GM23338 (cell line): ENCODE results near the gene MRTFA. TPM values are rescaled to one million over a fixed set of nuclear protein-coding genes. Genes with fewer than 3 reads are reported as not detected.

Experiments used
- ATAC-seq: fragments of 200-7000 bp; cut with Tn5 transposase; 3 replicates; pipeline ENCODE4 v1.9.1; 2020
- DNase-seq: peaks from one replicate; pipeline ENCODE4 v3.0.0-alpha.2; 2015; ENCODE audit warnings: low spot score
- H2AFZ ChIP-seq: fragments of 200-600 bp; sonication (generic); 2 replicates; pipeline ENCODE4 v1.8.0; 2016; ENCODE audit warnings: antibody characterized with exemption, mild to moderate bottlenecking, moderate library complexity
- H3F3A ChIP-seq: fragments of 200-600 bp; sonication (generic); replicated peaks from 2 replicates; pipeline ENCODE4 v1.8.0; 2017; ENCODE audit warnings: antibody characterized with exemption, mixed run types, low read depth
- H3K27ac ChIP-seq: fragments of 200-600 bp; sonication (generic); 2 replicates; pipeline ENCODE4 v1.6.1; 2016; ENCODE audit warnings: low read depth
- H3K27me3 ChIP-seq: fragments of 200-600 bp; sonication (generic); 2 replicates; pipeline ENCODE4 v1.8.0; 2016; ENCODE audit warnings: mild to moderate bottlenecking, mixed run types, moderate library complexity; ENCODE audit not compliant: insufficient read depth
- H3K36me3 ChIP-seq: fragments of 200-600 bp; sonication (generic); 2 replicates; pipeline ENCODE4 v1.8.0; 2016; ENCODE audit warnings: mild to moderate bottlenecking; ENCODE audit not compliant: insufficient read depth
- H3K4me1 ChIP-seq: fragments of 200-600 bp; sonication (generic); 2 replicates; pipeline ENCODE4 v1.8.0; 2016; ENCODE audit warnings: mild to moderate bottlenecking, moderate library complexity; ENCODE audit not compliant: insufficient read depth
- H3K4me2 ChIP-seq: fragments of 200-600 bp; sonication (generic); 2 replicates; pipeline ENCODE4 v1.7.1; 2017; ENCODE audit warnings: mixed run types
- H3K4me3 ChIP-seq: fragments of 200-600 bp; sonication (generic); 2 replicates; pipeline ENCODE4 v1.6.1; 2016; ENCODE audit warnings: mixed run types
- H3K79me2 ChIP-seq: fragments of 200-600 bp; sonication (generic); replicated peaks from 2 replicates; pipeline ENCODE4 v1.8.0; 2017; ENCODE audit warnings: mild to moderate bottlenecking; ENCODE audit not compliant: insufficient read depth
- H3K9me2 ChIP-seq: fragments of 200-600 bp; sonication (generic); 2 replicates; pipeline ENCODE4 v1.8.0; 2017; ENCODE audit not compliant: insufficient read depth
- H4K20me1 ChIP-seq: fragments of 200-600 bp; sonication (generic); replicated peaks from 2 replicates; pipeline ENCODE4 v1.8.0; 2017; ENCODE audit warnings: mild to moderate bottlenecking; ENCODE audit not compliant: insufficient read depth
- H3K27ac Mint-ChIP-seq: 2 replicates; pipeline ENCODE4 v1.8.0; 2020; ENCODE audit warnings: inconsistent platforms, mild to moderate bottlenecking, moderate library complexity, mixed read lengths
- H3K27me3 Mint-ChIP-seq: 3 replicates; pipeline ENCODE4 v1.8.0; 2022; ENCODE audit warnings: low read depth, mild to moderate bottlenecking, moderate library complexity, mixed read lengths, inconsistent platforms; ENCODE audit not compliant: insufficient read depth, poor library complexity
- H3K36me3 Mint-ChIP-seq: 3 replicates; pipeline ENCODE4 v1.8.0; 2021; ENCODE audit warnings: low read depth, mild to moderate bottlenecking, inconsistent platforms, moderate library complexity, mixed read lengths
- H3K4me1 Mint-ChIP-seq: 3 replicates; pipeline ENCODE4 v1.8.0; 2020; ENCODE audit warnings: mild to moderate bottlenecking, inconsistent platforms, mixed read lengths
- H3K4me3 Mint-ChIP-seq: 3 replicates; pipeline ENCODE4 v1.8.0; 2021; ENCODE audit warnings: moderate library complexity, mild to moderate bottlenecking, inconsistent platforms, mixed read lengths
- H3K9me3 Mint-ChIP-seq: 3 replicates; pipeline ENCODE4 v1.8.0; 2020; ENCODE audit warnings: moderate library complexity, mild to moderate bottlenecking, inconsistent platforms, mixed read lengths
- CREB1 ChIP-seq: fragments of 250-450 bp; sonication (Bioruptor Pico); IDR thresholded peaks from 2 replicates; pipeline ENCODE4 v1.5.0; 2020; ENCODE audit warnings: low read depth, mild to moderate bottlenecking, moderate library complexity
- EZH2 ChIP-seq: fragments of 200-600 bp; sonication (generic); IDR thresholded peaks from one replicate; pipeline ENCODE4 v1.8.0; 2017; ENCODE audit warnings: antibody characterized with exemption, mild to moderate bottlenecking, low read depth; ENCODE audit not compliant: unreplicated experiment
- EZH2phosphoT487 ChIP-seq: fragments of 200-600 bp; sonication (generic); IDR thresholded peaks from one replicate; pipeline ENCODE4 v1.8.1; 2018; ENCODE audit warnings: antibody characterized with exemption; ENCODE audit not compliant: unreplicated experiment
- JUNB ChIP-seq: IDR thresholded peaks from one replicate; pipeline ENCODE4 v1.6.1; 2016; ENCODE audit warnings: antibody characterized with exemption; ENCODE audit not compliant: unreplicated experiment
- NANOG ChIP-seq: IDR thresholded peaks from 2 replicates; pipeline ENCODE4 v1.6.1; 2016; ENCODE audit warnings: antibody characterized with exemption, borderline replicate concordance
- POLR2AphosphoS5 ChIP-seq: IDR thresholded peaks from 2 replicates; pipeline ENCODE4 v1.6.1; 2016; ENCODE audit warnings: antibody characterized with exemption, low read depth
- REST ChIP-seq: IDR thresholded peaks from one replicate; pipeline ENCODE4 v1.6.1; 2018; ENCODE audit warnings: antibody characterized with exemption; ENCODE audit not compliant: unreplicated experiment
- STAT1 ChIP-seq: IDR thresholded peaks from one replicate; pipeline ENCODE4 v1.6.1; 2016; ENCODE audit warnings: antibody characterized with exemption; ENCODE audit not compliant: unreplicated experiment
- ZNF114 ChIP-seq: fragments of 250-450 bp; sonication (Bioruptor Pico); IDR thresholded peaks from 2 replicates; pipeline ENCODE4 v1.5.0; 2020; ENCODE audit warnings: mild to moderate bottlenecking, moderate library complexity
- ZNF331 ChIP-seq: fragments of 250-450 bp; sonication (Bioruptor Pico); IDR thresholded peaks from 2 replicates; pipeline ENCODE4 v1.5.0; 2020; ENCODE audit warnings: low read depth, mild to moderate bottlenecking, moderate library complexity
- polyA plus RNA-seq: library from polyadenylated mRNA; unstranded; fragments of >200 nt; fragmentation: Nextera tagmentation; extraction: Ambion mirVana; gene quantifications from 2 replicates; pipeline ENCODE4 v1.2.1, GENCODE V29; 2016
- total RNA-seq: library from RNA; depleted of rRNA; stranded (reverse); fragments of >200 nt; shearing (Covaris generic); gene quantifications from 2 replicates; pipeline ENCODE4 v1.2.3, GENCODE V29; 2014

Gene MRTFA
- total and polyA plus RNA-seq, 2 experiments from 2014 or later: 18.1 to 92.4 TPM

DNA sequence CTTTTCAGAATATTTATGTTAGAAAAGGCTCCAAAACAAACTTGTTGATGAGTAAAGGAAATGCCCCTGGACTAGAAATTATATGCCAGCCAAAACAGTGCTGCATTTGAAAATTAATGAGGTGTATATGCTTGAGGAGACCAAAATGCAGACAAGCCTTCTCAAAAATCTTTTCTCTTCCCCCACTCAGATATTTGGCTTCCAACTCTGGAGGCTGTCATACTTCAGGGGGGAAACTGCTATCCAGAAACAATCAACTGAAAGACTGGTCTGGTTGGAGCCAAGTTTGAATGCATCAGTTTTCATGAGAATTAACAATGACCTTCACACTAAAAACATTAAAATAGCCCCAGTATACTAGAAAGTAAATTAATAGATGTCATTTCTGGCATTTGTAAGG is 167.9 kb downstream of the MRTFA start:
- Mint-ChIP-seq H3K4me3 (no peak overlapping the region), H3K9me3 (no peaks in the 10 kb centered on the region), H3K4me1 (peaks cover 29% of the 10 kb centered on the region), H3K27me3 (no peaks in the 10 kb centered on the region), H3K27ac (no peak overlapping the region), H3K36me3 (no peaks in the 10 kb centered on the region)
- H3K4me3 ChIP-seq: no peak overlapping the region
- no peak for TF ChIP-seq NANOG
- no peak for TF ChIP-seq POLR2AphosphoS5
- no peak for TF ChIP-seq ZNF114 (CRISPR knock-in tag)
- no peak for TF ChIP-seq EZH2
- no peak for TF ChIP-seq EZH2phosphoT487
- TF ChIP-seq STAT1: no peak
- TF ChIP-seq REST: no peak
- H3K27ac ChIP-seq: no peak overlapping the region; the same call in 1 of the 2 replicates
- ATAC-seq (no peak), DNase-seq (no peak)
- no peaks in the 10 kb centered on the region for H3K9me2 ChIP-seq
- peaks cover 17% of the 10 kb centered on the region for H3K79me2 ChIP-seq
- H3K4me1 ChIP-seq: peaks cover 22% of the 10 kb centered on the region
- H3K27me3 ChIP-seq: no peaks in the 10 kb centered on the region
- no peaks in the 10 kb centered on the region for H3F3A ChIP-seq
- no peak overlapping the region for H3K4me2 ChIP-seq
- no peak overlapping the region for H2AFZ ChIP-seq
- no peaks in the 10 kb centered on the region for H4K20me1 ChIP-seq
- H3K36me3 ChIP-seq: no peaks in the 10 kb centered on the region

DNA sequence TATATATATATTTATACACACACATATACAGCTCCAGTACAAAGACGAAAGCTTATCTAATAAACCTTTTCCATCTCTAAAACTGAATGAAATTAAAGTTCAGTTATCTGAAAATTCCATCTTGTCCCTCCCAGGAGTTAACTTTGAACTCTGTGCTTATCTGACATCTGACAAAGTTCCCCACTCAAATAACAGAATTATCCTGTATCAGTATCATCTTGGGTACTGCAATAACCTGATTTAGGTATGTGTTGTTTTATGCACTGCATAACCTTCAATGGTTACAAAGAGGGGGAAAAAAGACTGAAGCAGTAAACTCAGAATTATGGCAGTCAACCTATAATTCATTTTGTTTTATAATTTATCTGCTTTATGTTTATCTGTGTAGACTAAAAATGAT is 169.5 kb downstream of the MRTFA start:
- Histone ChIP-seq H3K4me3 (no peak overlapping the region), H3K9me2 (no peaks in the 10 kb centered on the region), H2AFZ (no peak overlapping the region), H3K27ac (no peak overlapping the region), H3K36me3 (no peaks in the 10 kb centered on the region), H3F3A (no peaks in the 10 kb centered on the region; the same call in 1 of the 2 replicates), H3K4me2 (no peak overlapping the region), H3K79me2 (peaks cover 17% of the 10 kb centered on the region), H3K27me3 (no peaks in the 10 kb centered on the region), H4K20me1 (0 out of 2 replicates have a peak, but pooled peaks cover 2% of the 10 kb centered on the region), H3K4me1 (peaks cover 9% of the 10 kb centered on the region)
- Mint-ChIP-seq H3K4me3 (no peak overlapping the region), H3K27ac (no peak overlapping the region), H3K36me3 (peaks cover 3% of the 10 kb centered on the region; the same call in 1 of the 3 replicates), H3K9me3 (no peaks in the 10 kb centered on the region), H3K4me1 (peaks cover 23% of the 10 kb centered on the region), H3K27me3 (no peaks in the 10 kb centered on the region)
- ATAC-seq (no peak), DNase-seq (no peak)
- TF ChIP-seq REST: no peak
- TF ChIP-seq JUNB: no peak
- no peak for TF ChIP-seq NANOG
- TF ChIP-seq ZNF331 (CRISPR knock-in tag): no peak
- no peak for TF ChIP-seq CREB1 (CRISPR knock-in tag)
- TF ChIP-seq ZNF114 (CRISPR knock-in tag): no peak
- no peak for TF ChIP-seq STAT1
